NCI-H1694 treated with DMSO at 0.1 percent for 48 hours (cell line): ENCODE results near the gene PTPRE.
A peak's percentile ranks its signal among the peaks of the same experiment; 100 is the strongest.

Experiments
- DNase-seq: peaks from one replicate; lab custom pipeline; 2025; lab: John Stamatoyannopoulos, UW

The PTPRE gene

DNA sequence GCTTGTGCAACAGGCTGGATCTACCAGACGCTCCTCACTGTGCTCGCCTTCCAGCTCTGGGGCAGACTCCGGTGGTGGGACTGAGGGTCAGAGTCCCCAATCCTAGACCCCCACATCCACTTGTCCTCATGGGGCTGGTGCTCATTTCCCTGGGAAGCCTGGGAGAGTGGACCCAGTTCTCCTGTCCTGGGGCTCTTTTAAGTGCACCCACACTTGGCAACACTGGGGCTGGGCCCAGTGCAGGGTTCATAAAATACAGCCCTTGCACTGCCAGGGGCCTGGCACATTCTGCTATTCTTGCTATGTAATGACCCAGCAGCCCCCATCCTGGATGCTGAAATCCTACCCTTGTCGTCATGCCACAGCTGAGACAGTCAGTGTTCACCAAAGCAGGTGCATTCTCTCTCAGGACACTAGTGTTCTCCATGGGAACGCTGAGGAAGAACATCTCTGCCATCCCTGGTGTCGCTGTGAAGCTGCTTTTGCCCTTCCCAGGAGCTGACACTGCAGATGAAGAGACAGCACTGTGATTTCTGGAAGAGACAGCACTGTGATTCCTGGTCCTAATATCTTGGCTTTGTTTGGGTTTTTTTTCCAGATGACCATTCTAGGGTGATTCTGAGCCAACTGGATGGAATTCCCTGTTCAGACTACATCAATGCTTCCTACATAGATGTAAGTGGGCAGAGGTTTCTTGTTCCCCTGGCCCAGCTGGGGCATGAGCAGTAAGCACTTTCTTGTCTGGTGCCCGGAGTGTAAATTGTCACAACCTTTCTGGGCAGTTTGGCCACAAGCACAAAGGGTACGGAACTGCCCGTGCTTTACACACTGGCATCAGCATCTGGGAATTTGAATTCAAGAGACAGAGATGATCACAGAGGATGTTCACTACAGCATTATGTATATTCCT is 153.7 kb downstream of the PTPRE start:
- DNase-seq = no peak

DNA sequence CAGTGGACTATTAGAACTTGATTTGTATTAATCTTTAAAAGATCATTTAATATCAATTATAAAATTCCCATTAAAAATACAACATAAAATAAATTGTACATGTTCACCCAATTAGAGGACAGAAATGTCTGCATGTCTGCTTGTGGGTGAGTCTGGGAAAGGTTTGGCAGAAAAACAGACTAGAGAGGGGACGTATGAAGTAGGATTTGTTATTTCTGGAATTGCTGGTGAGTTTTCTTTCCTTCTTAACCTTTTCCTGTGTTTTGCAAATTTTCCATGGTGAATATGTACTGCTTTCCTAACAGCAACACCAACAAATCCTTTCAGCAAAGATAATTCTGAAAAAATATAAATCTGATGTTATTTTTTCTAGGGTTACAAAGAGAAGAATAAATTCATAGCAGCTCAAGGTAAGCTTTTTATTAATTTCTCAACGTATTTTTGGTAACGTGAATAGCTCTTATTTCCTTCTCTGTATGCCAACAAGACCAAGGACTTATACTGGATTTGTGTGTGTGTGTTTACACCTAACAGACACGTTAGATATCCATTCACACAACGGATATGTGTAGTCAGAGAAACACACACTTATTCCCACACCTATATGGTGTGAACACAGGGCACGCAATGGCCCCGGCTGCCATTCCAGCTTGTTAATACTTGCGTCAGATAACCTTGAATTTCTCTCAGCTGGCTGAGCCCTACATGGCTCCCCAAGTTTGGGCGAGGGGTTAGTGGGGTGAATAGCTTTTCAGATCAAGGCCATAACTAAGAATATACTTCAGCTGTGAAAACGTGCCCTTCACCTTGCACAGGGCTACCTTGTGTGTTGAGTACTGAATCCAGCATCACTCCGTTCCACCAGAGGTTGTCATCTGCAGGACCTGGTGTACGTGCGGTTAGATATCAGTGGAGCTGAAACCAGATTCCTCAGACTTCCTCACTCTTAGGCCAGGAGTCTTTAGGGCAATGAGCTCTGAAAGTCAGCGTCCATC is 154.7 kb downstream of the PTPRE start:
- DNase-seq = no peak

DNA sequence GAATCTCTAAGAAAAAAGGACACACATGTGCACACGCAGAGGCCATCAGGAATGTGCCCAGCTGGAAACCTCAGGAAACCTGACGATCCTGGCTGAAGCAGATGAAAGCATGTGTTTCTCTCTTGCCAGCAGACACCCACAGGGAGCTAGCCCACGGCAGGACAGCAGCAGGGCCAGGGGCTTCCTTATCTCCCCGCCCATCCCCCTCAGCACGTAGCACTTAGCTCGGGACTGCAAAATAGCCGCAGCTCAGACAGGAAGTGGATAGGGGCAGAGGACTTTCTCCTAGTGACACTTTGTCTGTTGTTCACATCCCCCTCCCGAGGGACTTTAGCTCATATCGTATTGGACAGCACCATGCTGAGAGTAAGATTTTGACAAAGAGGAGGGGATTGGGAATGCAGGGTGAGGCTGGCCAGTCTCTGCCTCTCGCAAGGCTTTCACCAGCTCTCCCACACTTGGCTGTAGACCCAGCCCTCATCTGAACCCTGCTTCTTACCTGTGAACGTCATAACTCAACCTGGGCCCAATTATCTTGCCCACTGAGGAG is 155.5 kb downstream of the PTPRE start:
- DNase-seq = no peak

DNA sequence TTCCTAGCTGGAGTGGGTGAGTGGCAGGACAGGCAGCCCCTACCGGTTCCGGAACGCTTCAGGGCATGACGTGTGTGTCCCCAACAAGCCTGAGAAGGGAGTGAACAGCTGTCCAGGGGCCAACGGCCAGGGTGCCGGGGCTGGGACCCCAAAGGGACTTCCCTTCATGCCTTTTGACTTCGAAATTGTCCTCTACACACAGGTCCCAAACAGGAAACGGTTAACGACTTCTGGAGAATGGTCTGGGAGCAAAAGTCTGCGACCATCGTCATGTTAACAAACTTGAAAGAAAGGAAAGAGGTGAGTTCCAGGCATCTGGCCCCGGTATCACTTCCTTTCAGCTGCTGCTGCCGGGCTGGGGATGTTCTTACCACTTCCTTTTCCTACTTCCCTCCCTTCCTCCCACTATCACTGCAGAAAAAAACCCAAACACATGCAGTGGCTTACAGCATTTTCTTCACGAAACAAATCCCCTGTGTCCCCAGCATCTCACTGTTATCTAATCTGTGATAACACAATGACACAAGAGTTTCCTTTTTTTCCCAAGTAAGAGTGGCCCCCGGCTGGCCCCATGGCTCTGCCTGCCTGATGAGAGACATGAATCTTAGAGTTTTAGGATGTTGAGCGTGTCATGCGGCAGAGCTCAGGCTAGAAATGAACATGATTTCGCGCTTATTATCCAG is 156.1 kb downstream of the PTPRE start:
- no peak for DNase-seq

DNA sequence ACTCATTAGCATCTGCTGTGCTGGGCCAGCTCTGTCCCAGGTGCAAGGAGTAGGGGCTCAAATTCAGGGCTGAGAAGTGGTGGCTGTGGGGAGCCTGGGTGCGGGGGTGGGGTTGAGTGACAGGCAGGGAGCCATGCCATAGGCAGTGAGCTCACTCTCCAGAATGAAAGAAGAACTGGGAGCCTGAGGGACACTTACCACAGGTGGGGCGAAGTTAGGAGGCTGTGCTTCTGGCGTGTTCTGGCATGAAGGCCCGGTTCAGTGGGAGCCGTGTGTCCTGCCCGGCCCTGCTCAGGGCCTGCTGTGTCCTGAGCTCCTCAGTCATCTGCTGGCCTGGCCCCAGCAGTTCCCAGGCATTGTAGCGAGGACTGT is 156.8 kb downstream of the PTPRE start:
- no peak for DNase-seq

DNA sequence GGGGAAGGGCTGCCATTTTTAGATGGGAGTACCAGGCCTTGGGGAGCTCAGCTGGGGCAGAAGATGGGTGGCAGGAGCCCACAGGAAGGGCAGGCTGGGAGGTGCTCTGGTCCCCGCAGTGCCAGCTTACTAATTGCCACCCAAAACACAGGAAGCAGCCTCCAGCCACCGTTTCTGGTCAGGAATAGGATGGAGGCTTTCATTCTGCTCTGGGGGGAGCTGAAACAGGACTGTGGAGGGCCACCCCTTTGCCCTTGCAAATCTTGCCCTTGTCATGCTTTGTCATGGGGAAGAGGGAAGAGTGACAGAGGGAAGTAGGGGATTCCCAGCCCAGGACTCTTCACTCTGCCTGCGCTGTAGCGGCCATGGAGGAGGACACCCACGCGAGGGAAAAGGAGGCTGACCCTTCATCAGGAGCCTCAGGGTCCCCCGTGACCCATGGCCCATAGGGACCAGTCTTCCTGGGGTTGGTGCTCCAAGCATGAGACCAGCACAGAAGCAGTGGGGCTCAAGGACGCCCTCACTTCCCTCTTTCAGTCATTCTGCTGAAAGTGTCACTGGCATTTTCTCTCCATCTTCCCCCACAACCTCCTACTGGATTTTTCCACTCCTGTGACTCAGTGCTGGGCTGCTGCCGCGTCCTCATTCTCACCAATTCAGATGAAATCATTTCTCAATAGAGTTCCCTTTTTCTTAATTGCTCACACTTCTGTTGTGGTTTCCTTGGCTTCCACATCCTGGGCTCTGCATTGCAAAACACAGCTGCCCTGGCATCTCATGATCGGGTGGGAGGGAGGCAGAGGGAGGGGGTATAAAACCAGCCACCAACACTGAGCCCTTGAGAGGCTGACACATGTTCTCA is 157.4 kb downstream of the PTPRE start:
- DNase-seq = no peak

DNA sequence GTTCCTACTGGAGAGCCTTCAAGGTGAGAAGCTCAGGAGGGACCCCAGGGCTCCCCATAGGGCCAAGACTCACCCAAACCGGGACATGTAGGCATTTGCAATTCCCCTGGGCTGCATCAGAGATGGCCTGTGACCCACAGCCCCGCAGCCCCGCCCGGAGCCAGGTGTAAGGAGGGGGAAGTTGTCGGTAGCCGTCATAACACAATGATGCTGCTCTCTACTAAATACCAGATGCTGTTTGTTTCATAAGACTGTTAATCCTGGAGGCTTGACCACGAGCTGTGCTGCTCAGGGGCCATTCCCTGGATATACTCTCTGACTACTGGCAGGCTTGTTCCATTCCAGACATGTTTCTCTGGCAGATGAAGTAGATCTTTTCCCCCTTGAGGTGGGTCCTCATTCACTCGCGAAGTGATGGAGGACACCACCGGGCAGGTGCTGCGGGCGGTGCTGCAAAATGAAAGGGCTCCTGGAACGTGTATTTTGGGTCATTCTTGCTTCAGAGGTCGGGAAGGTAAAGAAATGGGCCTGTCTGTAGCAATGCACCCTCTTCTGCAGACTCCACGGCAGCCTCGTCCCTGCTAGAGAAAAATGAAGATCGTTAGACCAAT is 158.2 kb downstream of the PTPRE start:
- DNase-seq = no peak

DNA sequence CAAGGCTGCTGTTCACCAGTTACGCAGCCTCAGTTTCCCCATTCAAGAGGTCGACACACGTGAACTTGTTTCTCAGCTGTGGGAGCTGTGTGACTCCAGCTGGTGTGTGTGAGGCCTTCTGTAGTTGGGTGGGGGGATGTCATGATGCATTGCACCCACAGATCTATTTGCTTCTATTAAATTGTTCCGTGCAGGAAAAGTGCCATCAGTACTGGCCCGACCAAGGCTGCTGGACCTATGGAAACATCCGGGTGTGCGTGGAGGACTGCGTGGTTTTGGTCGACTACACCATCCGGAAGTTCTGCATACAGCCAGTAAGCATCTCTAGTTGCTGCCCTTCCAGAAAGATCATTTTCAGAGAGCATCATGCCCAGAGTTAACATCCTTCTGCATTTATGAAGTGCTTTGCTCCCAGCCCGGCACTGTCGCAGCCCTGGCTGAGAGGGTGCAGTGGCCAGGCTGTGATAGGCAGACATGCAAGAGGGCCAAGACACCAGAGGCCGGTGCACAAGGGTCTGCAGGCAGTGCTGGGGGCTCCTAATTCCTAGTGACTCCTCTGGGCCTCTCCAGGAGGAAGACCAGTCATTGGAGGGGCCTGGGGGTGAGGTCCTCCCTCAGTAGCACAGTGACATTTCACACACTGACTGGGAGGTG is 159.1 kb downstream of the PTPRE start:
- no peak for DNase-seq

DNA sequence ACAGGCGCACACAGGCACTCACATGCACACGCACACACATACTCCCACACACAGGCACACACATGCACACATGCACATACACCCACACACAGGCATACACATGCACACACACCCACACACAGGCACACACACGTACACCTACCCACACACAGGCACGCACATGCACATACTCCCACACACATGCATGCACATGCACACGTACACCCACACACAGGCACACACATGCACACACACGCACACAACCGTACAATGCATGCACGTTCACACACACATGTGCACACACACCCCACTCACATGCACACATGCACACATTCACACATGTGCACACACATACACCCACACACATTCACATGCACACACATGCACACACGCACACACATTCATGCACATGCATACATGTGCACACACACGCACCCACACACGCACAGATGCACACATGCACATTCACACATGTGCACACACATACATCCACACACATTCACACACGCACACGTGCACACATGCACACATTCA is 160.0 kb downstream of the PTPRE start:
- DNase-seq = no peak

DNA sequence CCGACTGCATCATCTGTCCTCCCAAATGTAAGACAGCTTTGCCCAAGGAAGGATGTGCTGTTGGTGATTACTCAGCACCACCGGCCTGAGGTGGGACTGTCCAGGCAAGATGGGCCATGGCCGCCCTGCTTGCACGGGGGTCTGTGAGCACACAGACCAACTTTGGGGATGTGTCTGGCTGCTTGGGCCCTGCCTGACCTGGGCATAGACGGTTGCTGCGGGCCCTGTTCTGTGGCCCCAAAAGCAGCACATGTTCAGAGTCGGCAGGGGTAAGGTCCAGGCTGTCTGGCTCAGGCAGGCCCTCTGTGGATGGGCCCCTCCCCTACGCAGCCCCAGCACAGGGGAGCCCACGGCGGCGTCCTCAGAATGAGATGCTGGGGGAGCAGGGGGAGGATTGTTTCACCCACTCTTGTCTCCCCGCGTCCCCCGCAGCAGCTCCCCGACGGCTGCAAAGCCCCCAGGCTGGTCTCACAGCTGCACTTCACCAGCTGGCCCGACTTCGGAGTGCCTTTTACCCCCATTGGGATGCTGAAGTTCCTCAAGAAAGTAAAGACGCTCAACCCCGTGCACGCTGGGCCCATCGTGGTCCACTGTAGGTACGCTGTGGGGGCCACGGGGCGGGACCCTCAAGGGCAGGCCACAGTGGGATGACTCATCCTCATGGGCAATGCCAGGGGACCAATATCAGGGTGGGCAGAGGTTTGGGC is 160.9 kb downstream of the PTPRE start:
- no peak for DNase-seq

DNA sequence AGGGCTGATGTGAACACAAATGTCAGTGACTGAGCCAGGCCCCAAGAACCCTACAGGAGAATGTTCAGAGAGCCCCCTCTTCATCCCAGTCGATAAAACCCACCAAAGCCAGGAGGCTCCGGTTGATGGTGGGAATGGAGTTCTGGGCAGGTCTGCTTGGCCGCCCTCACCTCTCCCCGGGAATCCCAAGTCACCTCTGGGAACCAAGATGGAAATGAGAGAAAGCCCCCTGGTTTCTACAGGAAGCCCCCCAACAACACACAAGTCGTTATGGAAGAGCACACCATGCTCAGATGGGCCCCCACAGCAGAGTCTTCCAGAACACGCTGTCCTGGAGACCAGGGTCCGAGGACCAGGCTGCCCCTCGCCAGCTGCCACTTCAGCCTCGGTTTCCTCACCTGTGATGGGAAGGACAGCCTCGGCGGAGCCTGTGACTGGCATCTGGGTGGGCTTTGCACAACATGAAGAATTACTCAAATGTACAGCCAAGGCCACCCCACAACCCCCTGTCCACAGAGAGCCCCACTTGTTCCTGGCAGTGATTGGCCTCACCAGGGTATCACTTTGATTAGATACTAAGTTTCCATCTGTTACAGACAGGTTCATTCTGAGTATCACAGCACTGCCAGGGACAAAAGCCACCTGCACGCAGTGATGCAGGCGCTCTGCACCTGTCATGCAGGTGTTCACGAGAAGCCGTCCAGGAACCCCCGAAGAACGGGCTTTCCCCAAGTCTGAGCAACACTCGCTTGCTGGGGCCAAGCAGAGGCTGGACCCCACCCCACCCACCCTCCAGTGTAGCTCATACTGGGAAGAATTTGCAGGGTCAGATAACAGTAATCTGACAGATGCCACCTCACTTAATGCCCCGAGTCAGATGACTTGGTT is 161.7 kb downstream of the PTPRE start:
- no peak for DNase-seq

DNA sequence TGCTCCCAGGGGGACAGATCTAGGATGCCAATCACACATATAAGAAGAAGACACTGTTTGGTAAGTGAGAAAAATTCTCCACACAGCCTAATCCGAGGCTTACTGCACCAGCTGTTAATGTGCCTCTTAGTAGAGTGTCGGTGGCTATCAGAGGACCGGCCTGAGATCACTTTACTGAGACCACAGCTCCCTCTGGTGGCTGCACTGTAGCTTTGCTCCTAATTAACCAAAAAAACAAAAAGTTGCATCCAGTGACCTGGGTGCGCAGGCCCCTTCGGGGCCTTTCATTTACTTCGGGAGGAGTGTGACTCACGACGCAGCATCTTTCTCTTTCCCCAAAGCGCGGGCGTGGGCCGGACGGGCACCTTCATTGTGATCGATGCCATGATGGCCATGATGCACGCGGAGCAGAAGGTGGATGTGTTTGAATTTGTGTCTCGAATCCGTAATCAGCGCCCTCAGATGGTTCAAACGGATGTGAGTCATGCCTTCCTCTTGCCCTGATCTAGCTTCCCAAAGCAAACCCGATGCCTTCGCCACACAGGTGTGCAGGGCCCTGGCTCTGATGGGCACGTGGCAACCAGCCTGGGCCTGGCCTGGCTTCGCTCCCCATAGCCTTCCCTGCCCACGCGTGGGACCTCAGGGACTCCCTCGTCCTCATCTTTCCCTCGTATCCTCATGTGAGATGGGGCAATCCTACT is 162.6 kb downstream of the PTPRE start:
- peak; percentile 21 for DNase-seq

DNA sequence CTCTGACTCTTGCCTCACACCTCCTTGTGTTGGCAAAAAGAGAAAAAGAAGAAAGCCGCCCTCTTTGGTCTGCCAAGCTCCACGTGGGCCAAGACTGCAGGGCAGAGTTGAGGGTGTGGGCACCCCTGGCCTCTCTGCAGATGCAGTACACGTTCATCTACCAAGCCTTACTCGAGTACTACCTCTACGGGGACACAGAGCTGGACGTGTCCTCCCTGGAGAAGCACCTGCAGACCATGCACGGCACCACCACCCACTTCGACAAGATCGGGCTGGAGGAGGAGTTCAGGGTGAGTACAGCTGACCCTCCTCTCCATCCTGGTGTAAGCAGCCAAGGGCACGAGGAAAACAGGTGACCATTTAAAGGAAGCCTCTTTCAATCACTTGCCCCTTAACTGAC is 163.3 kb downstream of the PTPRE start:
- no peak for DNase-seq

DNA sequence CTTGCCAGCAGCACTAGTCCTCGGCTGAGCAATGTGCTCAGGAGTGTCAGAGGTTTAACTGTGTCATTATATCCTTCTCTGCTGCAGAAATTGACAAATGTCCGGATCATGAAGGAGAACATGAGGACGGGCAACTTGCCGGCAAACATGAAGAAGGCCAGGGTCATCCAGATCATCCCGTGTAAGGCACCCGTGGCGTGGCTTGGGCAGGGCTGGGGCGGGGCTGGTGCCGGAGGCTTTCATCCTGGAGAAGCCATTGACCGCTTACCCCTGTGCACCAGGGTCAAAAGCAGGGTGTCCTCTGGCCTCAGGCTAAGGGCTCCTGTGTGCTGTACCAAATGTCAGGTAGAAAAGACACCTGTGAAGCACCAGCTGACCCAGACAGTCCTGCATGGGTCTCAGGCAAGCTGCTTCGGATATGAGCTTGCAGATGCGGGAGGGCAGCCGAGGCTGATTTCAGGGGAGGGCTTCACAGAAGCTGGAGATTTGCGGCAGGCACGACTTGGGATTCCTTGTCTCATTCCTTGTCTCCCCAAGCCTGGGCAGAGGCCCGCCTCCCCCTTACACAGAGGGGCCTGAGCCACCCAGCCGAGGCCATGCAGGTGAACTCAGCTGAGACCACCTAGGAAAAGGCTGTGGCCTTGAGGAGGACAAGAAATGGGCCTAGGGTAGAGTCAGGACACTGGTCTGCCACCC is 164.0 kb downstream of the PTPRE start:
- DNase-seq = no peak

DNA sequence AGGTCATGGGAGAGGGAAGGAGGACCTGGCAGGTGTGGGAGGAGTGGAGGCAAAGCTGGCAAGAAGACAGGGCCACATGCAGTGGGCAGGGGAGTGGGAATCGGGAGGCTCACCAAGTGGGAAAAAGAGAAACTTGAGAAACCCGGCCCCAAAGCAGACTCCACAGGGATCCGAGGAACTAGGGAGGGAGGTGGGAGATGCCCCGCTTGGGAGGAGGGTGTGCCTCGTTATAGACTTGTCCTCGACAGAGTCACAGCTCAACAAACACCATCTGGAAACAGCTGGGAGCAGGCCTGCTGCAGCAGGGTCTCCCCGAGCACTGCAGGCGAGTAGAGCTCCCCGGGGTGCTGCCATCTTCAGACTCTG is 164.5 kb downstream of the PTPRE start:
- DNase-seq = no peak

DNA sequence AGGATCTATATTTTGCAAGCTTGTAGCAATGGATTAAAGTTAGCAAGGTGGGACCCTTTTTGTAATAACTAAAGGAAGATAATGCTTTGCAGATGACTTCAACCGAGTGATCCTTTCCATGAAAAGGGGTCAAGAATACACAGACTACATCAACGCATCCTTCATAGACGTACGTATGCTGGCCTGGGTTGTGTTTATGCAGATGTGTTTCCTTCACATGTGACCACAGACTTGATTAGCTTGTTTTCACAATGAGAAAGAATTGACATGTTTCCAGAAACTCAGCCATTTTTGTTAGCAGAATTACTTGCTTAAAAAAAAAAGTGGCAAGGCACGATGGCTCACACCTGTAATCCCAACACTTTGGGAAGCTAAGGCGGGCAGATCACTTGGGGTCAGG is 165.1 kb downstream of the PTPRE start:
- DNase-seq = no peak
